ENCODE measurements around the gene KCNE3. TPM values are rescaled to one million over a fixed set of nuclear protein-coding genes. Genes with fewer than 3 reads are reported as not detected.

Gene KCNE3, protein sequence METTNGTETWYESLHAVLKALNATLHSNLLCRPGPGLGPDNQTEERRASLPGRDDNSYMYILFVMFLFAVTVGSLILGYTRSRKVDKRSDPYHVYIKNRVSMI
- 2.4 and 2.7 TPM in 2 replicates for polyA plus RNA-seq (2013)

DNA sequence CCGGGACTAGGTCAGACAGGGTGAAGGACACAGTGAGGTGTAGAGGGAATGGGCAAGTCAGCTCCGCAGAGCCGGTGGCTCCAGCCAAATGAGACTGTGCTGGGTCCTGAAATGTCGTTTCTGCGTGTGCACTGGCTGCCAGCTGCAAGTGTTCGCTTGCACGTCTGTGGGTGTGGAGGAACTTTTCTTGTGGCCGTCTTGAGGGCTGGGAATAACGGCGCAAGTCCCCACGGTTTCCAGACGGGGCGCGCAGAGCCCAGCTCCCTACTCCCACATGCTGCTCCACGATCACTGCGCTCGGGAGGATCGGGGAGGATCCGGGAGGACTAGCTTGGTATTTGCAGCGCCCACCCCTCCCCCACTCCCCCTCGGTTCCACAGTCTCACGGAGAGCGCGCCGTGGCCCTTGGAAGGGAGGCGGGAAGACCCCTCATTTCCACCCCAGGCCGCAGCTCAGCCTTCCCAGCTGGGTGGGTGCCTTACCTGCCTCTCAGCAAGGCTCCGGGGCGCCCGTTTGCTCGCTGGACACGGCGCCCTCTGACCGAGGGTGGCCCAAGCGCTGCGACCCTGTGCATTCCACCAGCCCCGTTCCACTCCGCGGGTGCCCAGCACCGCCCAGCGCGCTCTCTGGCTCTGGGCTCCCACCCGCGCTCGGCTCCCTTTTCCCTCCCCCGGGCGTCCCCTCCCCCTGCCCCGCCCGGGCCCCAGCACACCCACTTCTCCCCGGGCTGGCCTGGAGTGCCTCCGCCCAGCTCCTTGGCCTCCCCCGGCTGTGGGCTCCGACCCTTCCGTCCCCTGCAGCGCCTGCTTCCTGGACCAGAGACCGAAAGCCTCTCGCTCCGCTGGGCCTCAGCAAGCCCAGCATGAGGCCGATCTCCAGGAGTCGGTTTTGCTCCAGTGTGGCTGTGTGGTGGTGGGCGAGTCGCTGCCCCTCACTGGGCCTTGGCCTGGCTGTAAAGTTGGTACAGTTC lies at the start of gene KCNE3:
KCNE3 (minus strand) TSS at position 634 of the 970 bp plus-strand sequence. CDS start 9,986 bp downstream, outside the sequence.
- Histone ChIP-seq H3K27me3 (ENCODE audit: insufficient read depth, low read length) (no peaks in the 10 kb centered on the region), H3K18ac (ENCODE audit: low read length) (peak within 1 kb of the TSS; percentile 5), H3K36me3 (ENCODE audit: control insufficient read depth in 1 of 2, insufficient read depth in 2 of 2, low read length in 2 of 2) (no peaks in the 10 kb centered on the region), H4K8ac (ENCODE audit: low read depth, low read length) (peak within 1 kb of the TSS; percentile 81), H3K79me1 (ENCODE audit: low read length) (peaks cover 4% of the 10 kb centered on the region), H3K23ac (ENCODE audit: low read length) (no peak within 1 kb of the TSS), H3K79me2 (ENCODE audit: control insufficient read depth, insufficient read depth, low read length, poor library complexity) (no peaks in the 10 kb centered on the region), H3K9me3 (ENCODE audit: insufficient read depth, low read depth, low read length) (no peaks in the 10 kb centered on the region), H3K4me1 (ENCODE audit: control insufficient read depth in 1 of 2, insufficient read depth in 2 of 2, low read length in 2 of 2) (peaks cover 5 to 12% of the 10 kb centered on the region in 2 experiments), H3K14ac (ENCODE audit: low read length) (peak within 1 kb of the TSS; percentile 74), H2BK5ac (ENCODE audit: low read depth, low read length, poor library complexity) (no peak within 1 kb of the TSS), H4K12ac (ENCODE audit: low read depth, low read length) (peak within 1 kb of the TSS; percentile 6), H2BK120ac (ENCODE audit: insufficient read depth, low read length, poor library complexity) (peak within 1 kb of the TSS; percentile 10), H2AFZ (ENCODE audit: insufficient read depth, low read length, poor library complexity) (peak within 1 kb of the TSS; percentile 13), H2AK5ac (ENCODE audit: low read length) (no peak within 1 kb of the TSS), H2BK12ac (ENCODE audit: low read length) (no peak within 1 kb of the TSS), H3K4ac (ENCODE audit: low read depth, low read length) (no peak within 1 kb of the TSS), H4K91ac (ENCODE audit: low read depth, low read length) (peak within 1 kb of the TSS; percentile 33), H3K27ac (ENCODE audit: low read depth, low read length) (no peak within 1 kb of the TSS), H3K4me2 (ENCODE audit: low read length) (peak within 1 kb of the TSS; percentile 76), H3K4me3 (ENCODE audit: low read depth, low read length) (peak within 1 kb of the TSS; percentile 67), H3K9ac (ENCODE audit: low read length) (no peak within 1 kb of the TSS)
- DNase-seq, result peak in 1 of 2 donors; percentile 10
- no CpG with 5 or more reads among the region's 62 CpGs for WGBS (ENCODE audit: extremely low coverage, insufficient coverage, insufficient read length)

DNA sequence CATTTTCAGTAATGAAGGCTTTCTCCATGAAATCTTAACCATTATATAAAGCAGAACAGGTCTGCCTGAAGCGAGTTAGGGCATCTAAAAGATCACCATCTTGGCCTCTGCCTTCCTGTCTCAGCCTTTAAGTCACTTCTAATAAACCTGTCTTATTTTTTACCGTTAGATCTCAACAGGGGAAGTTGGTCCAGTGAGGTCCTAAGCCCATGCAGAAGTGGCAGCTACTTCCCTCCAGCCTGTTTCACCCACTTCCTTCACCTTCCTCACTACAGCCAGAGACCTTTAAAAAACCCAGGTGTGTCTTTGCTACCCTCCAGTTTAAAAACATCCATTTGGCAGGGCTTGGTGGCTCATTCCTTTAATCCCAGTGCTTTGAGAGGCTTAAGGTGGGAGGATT lies 40.2 kb upstream of the KCNE3 start:
- H3K4me1 ChIP-seq (ENCODE audit: control insufficient read depth in 1 of 2, insufficient read depth in 2 of 2, low read length in 2 of 2), result peaks cover 4 to 5% of the 10 kb centered on the region in 2 experiments
- no peak for DNase-seq
- H3K27me3 ChIP-seq (ENCODE audit: insufficient read depth, low read length), result no peaks in the 10 kb centered on the region
- H2AFZ ChIP-seq (ENCODE audit: insufficient read depth, low read length, poor library complexity), result no peak overlapping the region
- H3K9me3 ChIP-seq (ENCODE audit: insufficient read depth, low read depth, low read length), result peaks cover 2% of the 10 kb centered on the region
- no peak overlapping the region for H4K91ac ChIP-seq (ENCODE audit: low read depth, low read length)
- H3K27ac ChIP-seq (ENCODE audit: low read depth, low read length), result no peak overlapping the region
- no peak overlapping the region for H3K4ac ChIP-seq (ENCODE audit: low read depth, low read length)
- H3K79me2 ChIP-seq (ENCODE audit: control insufficient read depth, insufficient read depth, low read length, poor library complexity), result no peaks in the 10 kb centered on the region
- no peak overlapping the region for H2BK120ac ChIP-seq (ENCODE audit: insufficient read depth, low read length, poor library complexity)
- no peak overlapping the region for H3K9ac ChIP-seq (ENCODE audit: low read length)
- H3K18ac ChIP-seq (ENCODE audit: low read length), result no peak overlapping the region
- H3K79me1 ChIP-seq (ENCODE audit: low read length), result peaks cover 3% of the 10 kb centered on the region
- H3K4me3 ChIP-seq (ENCODE audit: low read depth, low read length), result no peak overlapping the region
- H4K12ac ChIP-seq (ENCODE audit: low read depth, low read length), result no peak overlapping the region
- H3K14ac ChIP-seq (ENCODE audit: low read length), result no peak overlapping the region
- H3K4me2 ChIP-seq (ENCODE audit: low read length), result no peak overlapping the region
- H3K36me3 ChIP-seq (ENCODE audit: control insufficient read depth in 1 of 2, insufficient read depth in 2 of 2, low read length in 2 of 2), result no peaks in the 10 kb centered on the region
- no peak overlapping the region for H2BK12ac ChIP-seq (ENCODE audit: low read length)
- no peak overlapping the region for H4K8ac ChIP-seq (ENCODE audit: low read depth, low read length)
- WGBS (ENCODE audit: extremely low coverage, insufficient coverage, insufficient read length), result no CpG with 5 or more reads among the region's 2 CpGs
- no peak overlapping the region for H2BK5ac ChIP-seq (ENCODE audit: low read depth, low read length, poor library complexity)
- H2AK5ac ChIP-seq (ENCODE audit: low read length), result no peak overlapping the region
- no peak overlapping the region for H3K23ac ChIP-seq (ENCODE audit: low read length)

DNA sequence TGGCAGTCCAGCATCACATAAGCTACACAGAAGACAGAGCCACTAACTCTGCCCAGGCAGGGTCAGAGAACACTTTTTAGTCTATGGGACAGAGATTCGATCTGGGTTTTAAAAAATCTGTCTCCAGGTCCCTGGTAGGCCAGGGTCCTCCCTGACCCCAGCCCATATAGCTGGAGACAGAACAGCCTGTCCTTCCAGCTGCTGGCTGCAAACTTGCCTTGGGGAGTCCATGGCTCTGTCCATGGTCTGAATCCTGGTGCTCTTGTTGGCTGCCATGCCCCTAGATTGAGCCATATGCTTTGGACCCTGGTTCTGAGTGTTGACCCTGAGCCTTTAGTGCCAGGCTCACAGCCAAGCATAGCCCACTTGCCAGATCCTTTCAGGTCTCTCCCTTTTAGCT lies 39.5 kb upstream of the KCNE3 start:
- no CpG with 5 or more reads among the region's 1 CpG for WGBS (ENCODE audit: extremely low coverage, insufficient coverage, insufficient read length)
- Histone ChIP-seq H4K8ac (ENCODE audit: low read depth, low read length) (no peak overlapping the region), H3K4me3 (ENCODE audit: low read depth, low read length) (no peak overlapping the region), H3K4me1 (ENCODE audit: control insufficient read depth in 1 of 2, insufficient read depth in 2 of 2, low read length in 2 of 2) (peaks cover 4 to 5% of the 10 kb centered on the region in 2 experiments), H3K4ac (ENCODE audit: low read depth, low read length) (no peak overlapping the region), H2BK5ac (ENCODE audit: low read depth, low read length, poor library complexity) (no peak overlapping the region), H3K36me3 (ENCODE audit: control insufficient read depth in 1 of 2, insufficient read depth in 2 of 2, low read length in 2 of 2) (no peaks in the 10 kb centered on the region), H3K9ac (ENCODE audit: low read length) (no peak overlapping the region), H3K4me2 (ENCODE audit: low read length) (no peak overlapping the region), H3K79me1 (ENCODE audit: low read length) (peaks cover 3% of the 10 kb centered on the region), H3K23ac (ENCODE audit: low read length) (no peak overlapping the region), H3K9me3 (ENCODE audit: insufficient read depth, low read depth, low read length) (peaks cover 2% of the 10 kb centered on the region), H2AK5ac (ENCODE audit: low read length) (no peak overlapping the region), H3K79me2 (ENCODE audit: control insufficient read depth, insufficient read depth, low read length, poor library complexity) (no peaks in the 10 kb centered on the region), H3K27me3 (ENCODE audit: insufficient read depth, low read length) (no peaks in the 10 kb centered on the region), H3K18ac (ENCODE audit: low read length) (no peak overlapping the region), H2AFZ (ENCODE audit: insufficient read depth, low read length, poor library complexity) (no peak overlapping the region), H4K91ac (ENCODE audit: low read depth, low read length) (no peak overlapping the region), H3K27ac (ENCODE audit: low read depth, low read length) (no peak overlapping the region), H2BK120ac (ENCODE audit: insufficient read depth, low read length, poor library complexity) (no peak overlapping the region), H3K14ac (ENCODE audit: low read length) (no peak overlapping the region), H4K12ac (ENCODE audit: low read depth, low read length) (no peak overlapping the region), H2BK12ac (ENCODE audit: low read length) (no peak overlapping the region)
- no peak for DNase-seq

DNA sequence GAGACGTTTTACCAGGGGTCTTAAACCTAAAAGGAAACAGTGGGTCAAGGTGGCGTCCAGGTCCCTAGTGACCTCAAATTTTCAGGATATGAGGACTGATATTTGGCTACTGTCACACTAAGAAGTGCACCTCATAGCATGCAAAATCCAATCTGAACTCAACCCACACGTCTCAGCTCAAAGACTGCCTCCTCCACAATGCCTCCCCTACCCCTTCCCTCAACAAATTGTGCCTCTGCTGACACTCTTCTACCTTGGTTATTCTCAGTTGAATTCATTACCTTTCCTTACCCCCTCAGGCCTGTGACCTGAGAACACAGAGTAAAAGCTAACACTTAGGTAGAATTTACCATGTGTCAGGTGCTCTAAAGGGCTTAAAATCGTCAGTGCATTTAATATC lies 38.6 kb upstream of the KCNE3 start:
- no peak overlapping the region for H3K4ac ChIP-seq (ENCODE audit: low read depth, low read length)

More for the DNA sequence above, 38.6 kb upstream of the KCNE3 start:
- Histone ChIP-seq H3K18ac (ENCODE audit: low read length) (no peak overlapping the region), H4K12ac (ENCODE audit: low read depth, low read length) (no peak overlapping the region), H2BK120ac (ENCODE audit: insufficient read depth, low read length, poor library complexity) (peak overlapping the region; percentile 46), H3K14ac (ENCODE audit: low read length) (no peak overlapping the region), H3K9me3 (ENCODE audit: insufficient read depth, low read depth, low read length) (peaks cover 2% of the 10 kb centered on the region), H3K4me2 (ENCODE audit: low read length) (no peak overlapping the region), H3K4me3 (ENCODE audit: low read depth, low read length) (no peak overlapping the region), H3K79me1 (ENCODE audit: low read length) (peaks cover 3% of the 10 kb centered on the region), H2AK5ac (ENCODE audit: low read length) (no peak overlapping the region), H2BK5ac (ENCODE audit: low read depth, low read length, poor library complexity) (no peak overlapping the region), H2BK12ac (ENCODE audit: low read length) (no peak overlapping the region), H3K23ac (ENCODE audit: low read length) (no peak overlapping the region), H3K27me3 (ENCODE audit: insufficient read depth, low read length) (no peaks in the 10 kb centered on the region), H4K8ac (ENCODE audit: low read depth, low read length) (no peak overlapping the region), H3K9ac (ENCODE audit: low read length) (no peak overlapping the region), H4K91ac (ENCODE audit: low read depth, low read length) (no peak overlapping the region), H2AFZ (ENCODE audit: insufficient read depth, low read length, poor library complexity) (no peak overlapping the region), H3K79me2 (ENCODE audit: control insufficient read depth, insufficient read depth, low read length, poor library complexity) (no peaks in the 10 kb centered on the region), H3K4me1 (ENCODE audit: control insufficient read depth in 1 of 2, insufficient read depth in 2 of 2, low read length in 2 of 2) (peaks cover 0 to 2% of the 10 kb centered on the region in 2 experiments), H3K27ac (ENCODE audit: low read depth, low read length) (no peak overlapping the region), H3K36me3 (ENCODE audit: control insufficient read depth in 1 of 2, insufficient read depth in 2 of 2, low read length in 2 of 2) (no peaks in the 10 kb centered on the region)
- no CpG with 5 or more reads among the region's 4 CpGs for WGBS (ENCODE audit: extremely low coverage, insufficient coverage, insufficient read length)
- DNase-seq, result no peak

Data from trophoblast cell (in vitro differentiated cells and primary cell).